NB4 (cell line): ENCODE measurements around the gene LINGO1.

Experiments
- DNase-seq: peaks from one replicate; pipeline ENCODE4 v3.0.0; 2010; ENCODE audit warnings: low read depth
- H3K4me3 ChIP-seq: one replicate; pipeline ENCODE4 v1.5.1; 2011; ENCODE audit warnings: mild to moderate bottlenecking, low read depth, low read length, moderate library complexity
- MYC ChIP-seq: IDR thresholded peaks from 2 replicates; pipeline ENCODE4 v1.6.1; 2011; ENCODE audit warnings: low read depth, low read length
- POLR2A ChIP-seq: IDR thresholded peaks from 2 replicates; pipeline ENCODE4 v1.6.1; 2011; ENCODE audit warnings: mild to moderate bottlenecking; ENCODE audit not compliant: insufficient read length; ENCODE audit errors: extremely low read depth
- TF ChIP-seq, protein P1 (sequence below): IDR thresholded peaks from one replicate; pipeline ENCODE4 v1.5.1; 2012; ENCODE audit warnings: low read depth, low read length
- TF ChIP-seq, protein P2 (sequence below): IDR thresholded peaks from 2 replicates; pipeline ENCODE4 v1.6.1; 2011; ENCODE audit warnings: low read depth, low read length

Gene LINGO1

DNA sequence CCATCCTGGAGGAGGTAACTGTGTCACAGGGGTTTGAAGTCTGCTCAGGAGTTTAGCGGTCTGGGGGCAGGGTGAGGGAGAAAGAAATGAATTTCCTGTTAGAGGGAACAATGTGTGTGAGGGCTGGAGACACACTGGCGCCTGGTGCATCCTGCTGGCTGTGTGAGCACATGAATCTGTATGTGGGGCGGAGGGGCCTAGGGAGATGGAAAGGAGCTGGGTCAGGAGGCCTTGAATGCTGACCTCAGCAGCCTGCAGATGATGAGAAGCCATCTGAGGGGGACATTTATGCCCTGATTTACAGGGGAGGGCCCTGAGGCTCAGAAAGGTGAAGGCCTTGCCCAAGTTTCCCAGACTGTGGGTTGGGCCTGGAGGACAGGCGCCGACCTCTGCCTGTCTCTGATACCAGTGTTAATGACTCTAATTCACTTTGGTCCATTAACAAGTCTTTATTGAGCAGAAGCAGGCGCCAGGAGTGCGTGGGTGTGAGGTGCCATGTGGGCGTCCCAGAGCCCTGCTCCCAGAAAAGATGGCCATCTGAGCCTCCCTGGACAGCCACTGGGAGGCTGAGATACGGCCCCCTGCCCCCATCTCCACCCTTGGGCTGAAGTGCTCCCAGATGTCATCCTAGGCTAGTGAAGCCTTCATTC is 34.8 kb downstream of the LINGO1 start:
- H3K4me3 ChIP-seq, result no peak overlapping the region
- TF ChIP-seq MYC, result no peak
- TF ChIP-seq, protein P1, sequence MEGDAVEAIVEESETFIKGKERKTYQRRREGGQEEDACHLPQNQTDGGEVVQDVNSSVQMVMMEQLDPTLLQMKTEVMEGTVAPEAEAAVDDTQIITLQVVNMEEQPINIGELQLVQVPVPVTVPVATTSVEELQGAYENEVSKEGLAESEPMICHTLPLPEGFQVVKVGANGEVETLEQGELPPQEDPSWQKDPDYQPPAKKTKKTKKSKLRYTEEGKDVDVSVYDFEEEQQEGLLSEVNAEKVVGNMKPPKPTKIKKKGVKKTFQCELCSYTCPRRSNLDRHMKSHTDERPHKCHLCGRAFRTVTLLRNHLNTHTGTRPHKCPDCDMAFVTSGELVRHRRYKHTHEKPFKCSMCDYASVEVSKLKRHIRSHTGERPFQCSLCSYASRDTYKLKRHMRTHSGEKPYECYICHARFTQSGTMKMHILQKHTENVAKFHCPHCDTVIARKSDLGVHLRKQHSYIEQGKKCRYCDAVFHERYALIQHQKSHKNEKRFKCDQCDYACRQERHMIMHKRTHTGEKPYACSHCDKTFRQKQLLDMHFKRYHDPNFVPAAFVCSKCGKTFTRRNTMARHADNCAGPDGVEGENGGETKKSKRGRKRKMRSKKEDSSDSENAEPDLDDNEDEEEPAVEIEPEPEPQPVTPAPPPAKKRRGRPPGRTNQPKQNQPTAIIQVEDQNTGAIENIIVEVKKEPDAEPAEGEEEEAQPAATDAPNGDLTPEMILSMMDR, result no peak
- no peak for TF ChIP-seq POLR2A
- TF ChIP-seq, protein P2, sequence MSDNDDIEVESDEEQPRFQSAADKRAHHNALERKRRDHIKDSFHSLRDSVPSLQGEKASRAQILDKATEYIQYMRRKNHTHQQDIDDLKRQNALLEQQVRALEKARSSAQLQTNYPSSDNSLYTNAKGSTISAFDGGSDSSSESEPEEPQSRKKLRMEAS, result no peak
- no peak for DNase-seq

DNA sequence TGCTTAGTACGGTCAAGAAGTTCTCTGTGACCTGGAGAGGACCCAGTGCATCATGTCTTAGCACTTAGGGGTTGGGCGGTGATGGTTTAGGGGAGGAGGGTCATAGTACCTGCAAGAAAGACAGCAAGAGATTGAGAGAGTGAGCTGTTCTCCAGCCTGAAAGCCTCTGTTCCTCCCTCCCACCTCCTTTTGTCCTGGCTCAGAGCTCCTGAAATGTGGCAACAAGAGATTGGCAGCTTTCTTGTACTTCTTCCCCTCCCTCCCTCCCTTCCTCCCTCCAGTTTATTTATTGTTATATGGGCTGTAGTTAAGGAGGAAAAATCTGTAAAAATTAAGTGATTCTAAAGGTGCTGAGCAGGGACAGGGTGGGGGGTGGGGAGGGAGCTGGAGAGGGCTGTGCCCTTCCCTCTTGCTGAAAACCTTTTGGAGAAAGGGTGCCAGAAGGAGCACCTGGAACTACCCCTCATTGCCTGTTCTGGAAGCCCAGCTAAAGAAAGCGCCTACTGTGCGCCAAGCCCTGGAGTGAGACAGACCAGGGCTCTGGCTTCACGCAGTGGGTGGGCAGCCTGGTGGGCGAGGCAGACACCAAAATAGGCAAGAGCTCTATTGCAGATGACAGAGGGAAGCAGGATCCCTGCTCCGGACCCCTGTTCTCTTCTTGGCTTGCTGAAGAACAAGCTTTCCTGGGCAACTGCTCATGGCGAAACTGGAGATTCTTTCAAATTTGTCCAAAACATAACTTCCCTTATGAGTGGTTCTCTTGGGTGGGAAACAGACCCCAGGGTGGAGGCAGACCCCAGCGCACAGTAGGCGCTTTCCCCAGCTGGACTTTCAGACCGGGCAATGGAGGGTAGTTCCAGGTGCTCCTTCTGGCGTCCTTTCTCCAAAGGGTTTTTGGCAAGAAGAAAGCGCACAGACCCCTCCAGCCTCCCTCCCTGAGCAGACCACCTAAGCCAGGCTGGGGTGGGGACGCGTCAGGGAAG is 35.6 kb downstream of the LINGO1 start:
- TF ChIP-seq, protein P2, result no peak
- TF ChIP-seq POLR2A (no peak), MYC (no peak)
- TF ChIP-seq, protein P1, result no peak
- H3K4me3 ChIP-seq, result no peak overlapping the region
- no peak for DNase-seq

DNA sequence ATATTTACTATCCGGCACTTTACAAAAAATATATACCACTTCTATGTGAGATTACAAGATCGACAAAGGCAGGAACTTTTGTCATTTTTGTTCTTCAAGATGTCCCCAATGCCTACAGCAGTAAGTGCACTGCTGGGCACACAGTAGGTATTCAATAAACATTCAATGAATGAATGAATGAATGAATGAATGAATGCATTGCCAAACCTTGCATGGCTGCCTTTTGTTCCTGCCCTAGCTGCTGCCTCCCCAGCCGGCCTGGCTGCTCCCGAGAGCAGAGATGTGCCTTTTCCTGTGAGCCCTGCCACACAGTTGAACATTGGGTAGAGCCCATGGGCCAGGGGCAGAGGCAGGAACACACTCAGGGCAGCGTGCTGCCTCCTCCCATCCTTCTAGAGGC is 37.5 kb downstream of the LINGO1 start:
- no peak for DNase-seq
- TF ChIP-seq MYC (no peak), POLR2A (no peak)
- TF ChIP-seq, protein P2, result no peak
- TF ChIP-seq, protein P1, result no peak
- H3K4me3 ChIP-seq, result no peak overlapping the region

DNA sequence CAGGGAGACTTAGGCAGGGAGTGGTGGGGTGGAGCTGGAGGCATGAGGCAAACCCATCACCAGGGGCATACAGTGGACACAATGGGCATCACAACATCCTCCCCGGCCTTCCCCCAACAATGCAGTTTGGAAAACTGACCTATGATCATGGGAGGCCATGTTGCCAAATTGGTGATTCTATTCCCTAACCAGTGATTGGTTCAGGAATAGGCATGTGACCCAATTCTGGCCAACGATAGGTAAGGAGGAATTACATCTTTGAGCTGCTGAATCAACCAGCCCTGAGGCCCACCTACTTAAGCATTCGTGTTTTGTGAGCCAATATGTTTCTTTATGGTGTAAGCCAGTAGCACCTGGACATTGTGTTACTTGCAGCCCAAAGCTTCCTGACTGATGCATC is 40.0 kb downstream of the LINGO1 start:
- TF ChIP-seq, protein P1, result no peak
- TF ChIP-seq, protein P2, result no peak
- no peak for DNase-seq
- no peak overlapping the region for H3K4me3 ChIP-seq

DNA sequence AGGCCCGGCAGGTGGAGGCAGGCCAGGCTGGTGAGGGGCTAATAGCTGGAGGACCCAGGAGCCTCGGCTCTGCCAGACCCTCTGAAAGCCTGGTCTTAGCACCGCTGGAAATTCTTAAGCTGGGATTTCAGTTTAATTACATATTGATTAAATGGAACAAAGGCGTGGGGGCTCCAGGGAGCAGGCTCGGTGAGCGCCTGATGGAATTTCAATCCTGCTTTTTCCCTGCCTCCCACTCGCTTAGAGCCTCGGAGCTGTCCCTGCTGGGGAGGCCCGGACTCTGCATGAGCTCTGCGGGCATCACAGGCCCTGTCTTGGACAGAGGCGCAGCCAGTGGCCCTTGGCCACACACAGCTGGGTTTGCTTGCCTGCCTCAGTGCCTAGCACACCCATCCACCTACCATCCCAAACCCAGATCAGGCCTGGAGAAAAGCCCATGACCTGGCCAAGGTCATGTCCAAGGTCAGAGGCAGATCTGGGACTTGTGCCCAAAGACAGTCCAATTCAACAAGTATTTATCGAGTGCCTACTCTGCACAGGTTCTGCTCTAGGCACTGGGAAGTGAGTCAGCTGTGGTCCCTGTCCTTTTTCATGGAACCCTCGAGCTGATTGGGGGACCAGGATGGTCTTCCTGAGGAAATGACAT is 40.6 kb downstream of the LINGO1 start:
- no peak for TF ChIP-seq MYC
- TF ChIP-seq, protein P2, result no peak
- no peak overlapping the region for H3K4me3 ChIP-seq
- no peak for DNase-seq

DNA sequence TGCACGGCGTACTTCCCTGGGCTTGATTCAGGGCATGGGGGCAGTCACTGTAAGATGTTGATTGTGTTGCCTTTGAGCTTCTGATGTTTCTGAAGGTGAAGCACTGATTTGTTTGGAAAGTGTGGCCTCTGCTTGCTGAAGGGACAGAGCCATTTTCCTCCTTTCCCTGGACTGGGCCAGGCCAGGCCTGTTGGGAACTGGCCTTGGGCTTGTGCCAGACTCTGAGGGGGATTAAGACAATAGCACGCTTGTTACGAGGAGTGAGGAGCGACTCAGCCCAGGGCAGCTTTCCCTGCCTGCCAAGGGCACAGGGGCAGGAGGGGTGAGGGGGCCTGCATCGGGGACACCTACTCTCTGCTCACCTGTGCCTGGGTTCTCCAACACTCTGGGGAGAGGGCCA is 42.9 kb downstream of the LINGO1 start:
- H3K4me3 ChIP-seq, result no peak overlapping the region
- no peak for DNase-seq
- no peak for TF ChIP-seq MYC
- TF ChIP-seq, protein P2, result no peak
- TF ChIP-seq, protein P1, result no peak
- TF ChIP-seq POLR2A, result no peak
